H1 (cell line): ENCODE measurements around the gene TLR9. TPM values are rescaled to one million over a fixed set of nuclear protein-coding genes. Genes with fewer than 3 reads are reported as not detected.

Experiments
- CTCF ChIA-PET: fragments of 300-600 bp; sonication (Branson Sonifier 250); formaldehyde crosslinking; loops from one replicate; lab custom pipeline; 2021; ENCODE audit not compliant: partially characterized antibody; lab: Charles Lee
- POLR2A ChIA-PET: fragments of 300-600 bp; sonication (Branson Sonifier 250); formaldehyde crosslinking; loops from one replicate; lab custom pipeline; 2021; ENCODE audit warnings: inconsistent platforms; ENCODE audit not compliant: partially characterized antibody; lab: Charles Lee
- DNase-seq, 2 experiments: peaks; one replicate each; pipeline versions ENCODE4 v3.0.0 to v3.0.0-alpha.2; 2010 to 2022; ENCODE audit warnings: low spot score in 2 of 2, low read depth in 1 of 2, mixed read lengths in 1 of 2
- FAIRE-seq: peaks from 2 replicates; lab custom pipeline; 2011; peaks lifted over from hg19 to GRCh38; lab: Jason Lieb, UNC
- H2AFZ ChIP-seq: 2 replicates; pipeline ENCODE4 v1.8.1; 2012; ENCODE audit warnings: low read length, inconsistent platforms
- H2AK5ac ChIP-seq: 2 replicates; pipeline ENCODE4 v1.6.1; 2013; ENCODE audit warnings: low read depth, low read length
- H2BK120ac ChIP-seq: replicated peaks from 2 replicates; pipeline ENCODE3; 2013; ENCODE audit warnings: low read depth, low read length, inconsistent platforms
- H2BK12ac ChIP-seq: 2 replicates; pipeline ENCODE4 v1.6.1; 2013; ENCODE audit warnings: low read depth, low read length
- H2BK15ac ChIP-seq: 2 replicates; pipeline ENCODE4 v1.6.1; 2013; ENCODE audit warnings: low read length
- H2BK20ac ChIP-seq: 2 replicates; pipeline ENCODE4 v1.6.1; 2013; ENCODE audit warnings: low read length
- H2BK5ac ChIP-seq: 2 replicates; pipeline ENCODE4 v1.6.1; 2013; ENCODE audit warnings: low read depth, low read length
- H3K14ac ChIP-seq: 2 replicates; pipeline ENCODE4 v1.6.1; 2013; ENCODE audit warnings: inconsistent platforms; ENCODE audit not compliant: insufficient read length
- H3K18ac ChIP-seq: 2 replicates; pipeline ENCODE4 v1.6.1; 2013; ENCODE audit warnings: low read length; ENCODE audit errors: extremely low read depth
- H3K23ac ChIP-seq: 2 replicates; pipeline ENCODE4 v1.6.1; 2013; ENCODE audit warnings: inconsistent platforms; ENCODE audit not compliant: insufficient read length
- H3K23me2 ChIP-seq: 2 replicates; pipeline ENCODE4 v1.6.1; 2013; ENCODE audit warnings: low read depth, low read length
- H3K27ac ChIP-seq: 2 replicates; pipeline ENCODE4 v1.6.1; 2011; ENCODE audit warnings: low read depth, low read length, inconsistent platforms
- H3K27me3 ChIP-seq, 4 experiments: replicated peaks in 1 of 4; 1 replicate in 1 of 4; 2 replicates in 3 of 4; pipeline versions ENCODE4 v1.6.1 to v1.8.1; 2011 to 2013; ENCODE audit warnings: low read length in 3 of 4, mild to moderate bottlenecking in 3 of 4, inconsistent platforms in 2 of 4, mixed read lengths in 2 of 4, moderate library complexity in 1 of 4; ENCODE audit not compliant: control insufficient read depth in 3 of 4, insufficient read depth in 3 of 4; ENCODE audit errors: extremely low read depth in 1 of 4
- H3K36me3 ChIP-seq, 4 experiments: 2 replicates each; pipeline versions ENCODE4 v1.6.1 to v1.8.1; 2011 to 2013; ENCODE audit warnings: mild to moderate bottlenecking in 4 of 4, low read length in 3 of 4, moderate library complexity in 2 of 4, control low read depth in 1 of 4, inconsistent platforms in 1 of 4; ENCODE audit not compliant: insufficient read depth in 4 of 4, control insufficient read depth in 2 of 4
- H3K4ac ChIP-seq: replicated peaks from 2 replicates; pipeline ENCODE3; 2013; ENCODE audit warnings: low read length, low read depth, mixed read lengths, inconsistent platforms; ENCODE audit not compliant: insufficient read length
- H3K4me1 ChIP-seq, 4 experiments: replicated peaks in 1 of 4; 1 replicate in 1 of 4; 2 replicates in 3 of 4; pipeline versions ENCODE4 v1.6.1 to v1.8.1; 2011 to 2013; ENCODE audit warnings: low read length in 3 of 4, inconsistent platforms in 2 of 4, mixed read lengths in 1 of 4; ENCODE audit not compliant: insufficient read depth in 4 of 4, control insufficient read depth in 3 of 4
- H3K4me2 ChIP-seq, 2 experiments: 2 replicates each; pipeline versions ENCODE4 v1.6.1 to v1.8.1; 2011 to 2013; ENCODE audit warnings: low read depth in 2 of 2, low read length in 2 of 2, control low read depth in 1 of 2, inconsistent platforms in 1 of 2, mild to moderate bottlenecking in 1 of 2; ENCODE audit not compliant: insufficient read depth in 1 of 2
- H3K4me3 ChIP-seq, 4 experiments: fragments of 200-600, 300-600 bp in 1 of 4; sonication (generic), shearing (Covaris generic), sonication (Bioruptor Twin) in 1 of 4; 2 replicates each; pipeline versions ENCODE4 v1.5.1 to v1.8.1; 2011 to 2016; ENCODE audit warnings: low read length in 4 of 4, low read depth in 3 of 4, control low read depth in 2 of 4, inconsistent platforms in 2 of 4, mild to moderate bottlenecking in 2 of 4, mixed read lengths in 1 of 4, moderate library complexity in 1 of 4; ENCODE audit not compliant: insufficient read depth in 2 of 4; ENCODE audit errors: extremely low read depth in 1 of 4
- H3K56ac ChIP-seq: replicated peaks from 2 replicates; pipeline ENCODE3; 2013; ENCODE audit warnings: low read depth, mild to moderate bottlenecking, mixed read lengths, low read length, inconsistent platforms; ENCODE audit not compliant: insufficient read length
- H3K79me1 ChIP-seq: 2 replicates; pipeline ENCODE4 v1.6.1; 2013; ENCODE audit warnings: low read depth, low read length, control low read depth
- H3K79me2 ChIP-seq, 2 experiments: 2 replicates each; pipeline versions ENCODE4 v1.6.1 to v1.8.1; 2012 to 2013; ENCODE audit warnings: low read length in 2 of 2, mild to moderate bottlenecking in 2 of 2, inconsistent platforms in 1 of 2; ENCODE audit not compliant: insufficient read depth in 2 of 2, control insufficient read depth in 1 of 2
- H3K9ac ChIP-seq, 4 experiments: replicated peaks in 1 of 4; 1 replicate in 1 of 4; 2 replicates in 3 of 4; pipeline versions ENCODE4 v1.6.1 to v1.8.1; 2011 to 2013; ENCODE audit warnings: low read depth in 3 of 4, low read length in 3 of 4, control low read depth in 2 of 4, mild to moderate bottlenecking in 2 of 4, moderate library complexity in 2 of 4, inconsistent platforms in 1 of 4; ENCODE audit errors: extremely low read depth in 1 of 4
- H3K9me3 ChIP-seq, 2 experiments: 2 replicates each; pipeline versions ENCODE4 v1.6.1 to v1.8.1; 2012 to 2013; ENCODE audit warnings: mild to moderate bottlenecking in 2 of 2, moderate library complexity in 2 of 2, control low read depth in 1 of 2, inconsistent platforms in 1 of 2, low read depth in 1 of 2, low read length in 1 of 2, mixed read lengths in 1 of 2; ENCODE audit not compliant: insufficient read depth in 2 of 2
- H4K20me1 ChIP-seq, 2 experiments: replicated peaks in 1 of 2; 2 replicates each; pipeline versions ENCODE3 to v1.8.1; 2011 to 2013; ENCODE audit warnings: inconsistent platforms in 2 of 2, low read length in 2 of 2, mild to moderate bottlenecking in 1 of 2; ENCODE audit not compliant: insufficient read depth in 2 of 2, control insufficient read depth in 1 of 2
- H4K5ac ChIP-seq: 2 replicates; pipeline ENCODE4 v1.6.1; 2013; ENCODE audit warnings: low read length, low read depth, mixed read lengths, inconsistent platforms; ENCODE audit not compliant: insufficient read length
- H4K8ac ChIP-seq: 2 replicates; pipeline ENCODE4 v1.8.0; 2013; ENCODE audit warnings: mild to moderate bottlenecking, moderate library complexity, low read length, inconsistent platforms; ENCODE audit not compliant: insufficient read depth; ENCODE audit errors: extremely low read depth
- H4K91ac ChIP-seq: replicated peaks from 2 replicates; pipeline ENCODE3; 2013; ENCODE audit warnings: low read length, mixed read lengths, inconsistent platforms; ENCODE audit not compliant: insufficient read length
- WGBS, 2 experiments: shearing (Covaris generic) in 1 of 2; methylation state at CpG; one replicate each; pipeline versions ENCODE4 v1.1.6 to v1.1.7; 2013 to 2015; ENCODE audit warnings: low lambda C conversion rate in 2 of 2, mixed read lengths in 2 of 2, inconsistent platforms in 1 of 2, low coverage in 1 of 2, missing lambda C conversion rate in 1 of 2; ENCODE audit not compliant: insufficient replicate concordance in 2 of 2, insufficient coverage in 1 of 2, insufficient read length in 1 of 2; ENCODE audit errors: extremely low coverage in 1 of 2, missing lambda C conversion rate in 1 of 2; 5-methylcytosine and 5-hydroxymethylcytosine counted together
- polyA plus RNA-seq, 7 experiments: library from polyadenylated mRNA; depleted of rRNA in 3 of 7; stranded (reverse) in 5 of 7; unstranded in 2 of 7; fragments of >200 nt in 5 of 7; fragments of 200-250 nt in 2 of 7; gene quantifications; 1 replicate in 5 of 7; 2 replicates in 1 of 7; 4 replicates in 1 of 7; pipeline versions ENCODE4 v1.2.1 to v1.2.3, GENCODE V29; 2011 to 2013; ENCODE audit warnings: missing spikeins in 2 of 7, mixed read lengths in 2 of 7
- total RNA-seq: library from RNA; stranded (reverse); fragmentation: NEBNext Ultra II Directional; extraction: Animal tissue kit (Norgen Biotek cat#: 25700); gene quantifications from 2 replicates; pipeline ENCODE4 v1.2.1, GENCODE V29; 2021
- TF ChIP-seq, protein P1 (sequence below), 3 experiments: IDR thresholded peaks; 1 replicate in 2 of 3; 2 replicates in 1 of 3; pipeline versions ENCODE4 v1.5.1 to v1.6.1; 2011; ENCODE audit warnings: low read length in 3 of 3, mild to moderate bottlenecking in 3 of 3, inconsistent platforms in 2 of 3, low read depth in 1 of 3, moderate library complexity in 1 of 3; ENCODE audit not compliant: insufficient read depth in 1 of 3; ENCODE audit errors: control extremely low read depth in 1 of 3

Gene TLR9
- total and polyA plus RNA-seq, 2 of the 8 experiments (the other 6 are each of a cell fraction or from before 2014, with no cell fraction given) = 0.05 TPM; not detected in 1

DNA sequence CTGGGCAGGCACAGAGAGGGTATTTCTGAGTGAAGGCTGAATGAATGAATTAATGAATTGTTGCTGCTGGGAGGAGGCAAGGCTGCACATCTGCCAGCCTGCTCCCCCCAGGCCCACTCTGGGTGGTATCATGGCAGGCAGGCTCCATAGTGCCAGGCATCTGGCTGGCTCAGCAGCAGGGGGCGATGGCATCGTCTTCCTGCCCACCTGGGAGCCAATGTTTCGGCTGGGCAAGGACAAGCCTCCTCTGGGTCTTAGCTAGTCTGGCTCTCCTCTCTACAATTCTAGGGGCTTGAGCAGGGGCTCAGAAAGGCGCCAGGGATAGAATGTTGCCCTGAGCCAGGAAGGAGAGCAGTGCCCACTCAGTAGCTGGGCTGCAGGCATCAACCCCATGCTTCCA is 1.7 kb upstream of the TLR9 start:
- H3K23ac ChIP-seq = no peak overlapping the region
- H3K14ac ChIP-seq = no peak overlapping the region
- POLR2A ChIA-PET = interaction anchor here (0.5 to 1.6 kb wide), 4 partner anchors 11 to 232 kb away, joined by 3 to 4 read pairs (median 4); no protein-coding TSS in a partner anchor
- no peaks in the 10 kb centered on the region for H3K23me2 ChIP-seq
- H3K9me3 ChIP-seq = no peaks in the 10 kb centered on the region
- FAIRE-seq (no peak), DNase-seq (no peak)
- H4K20me1 ChIP-seq = peaks cover 6 to 10% of the 10 kb centered on the region in 2 experiments
- H4K91ac ChIP-seq = no peak overlapping the region
- peaks cover 0 to 4% (median 2%) of the 10 kb centered on the region in 4 experiments; a peak in 5 of 7 replicates for H3K4me1 ChIP-seq
- no peak overlapping the region for H4K8ac ChIP-seq
- no peaks in the 10 kb centered on the region for H3K27me3 ChIP-seq
- no peak overlapping the region for H3K18ac ChIP-seq
- H4K5ac ChIP-seq = no peak overlapping the region
- CTCF ChIA-PET = interaction anchor here (0.6 to 20.4 kb wide), 9 partner anchors 8 to 201 kb away, joined by 3 to 336 read pairs (median 3); partner anchors contain the start of gene TWF2
- no peak overlapping the region for H3K56ac ChIP-seq
- no peak overlapping the region for H3K27ac ChIP-seq
- no peak overlapping the region for H2BK120ac ChIP-seq
- H2AK5ac ChIP-seq = no peak overlapping the region
- H3K4me3 ChIP-seq = no peak overlapping the region
- H2BK5ac ChIP-seq = no peak overlapping the region
- H2BK20ac ChIP-seq = no peak overlapping the region
- peaks cover 5 to 17% (median 11%) of the 10 kb centered on the region in 4 experiments; a peak in 5 of 8 replicates for H3K36me3 ChIP-seq
- H3K9ac ChIP-seq = no peak overlapping the region
- H3K4me2 ChIP-seq = no peak overlapping the region
- H2BK15ac ChIP-seq = no peak overlapping the region
- H3K79me1 ChIP-seq = no peaks in the 10 kb centered on the region; the same call in 1 of the 2 replicates
- WGBS, 2 experiments = 87% methylated on average over 4 of the region's 4 CpGs; no CpG with 5 or more reads in 1 of the 2 experiments
- H3K4ac ChIP-seq = no peak overlapping the region
- H2AFZ ChIP-seq = no peak overlapping the region
- no peak overlapping the region for H2BK12ac ChIP-seq
- H3K79me2 ChIP-seq = no peaks in the 10 kb centered on the region
- TF ChIP-seq, protein P1, sequence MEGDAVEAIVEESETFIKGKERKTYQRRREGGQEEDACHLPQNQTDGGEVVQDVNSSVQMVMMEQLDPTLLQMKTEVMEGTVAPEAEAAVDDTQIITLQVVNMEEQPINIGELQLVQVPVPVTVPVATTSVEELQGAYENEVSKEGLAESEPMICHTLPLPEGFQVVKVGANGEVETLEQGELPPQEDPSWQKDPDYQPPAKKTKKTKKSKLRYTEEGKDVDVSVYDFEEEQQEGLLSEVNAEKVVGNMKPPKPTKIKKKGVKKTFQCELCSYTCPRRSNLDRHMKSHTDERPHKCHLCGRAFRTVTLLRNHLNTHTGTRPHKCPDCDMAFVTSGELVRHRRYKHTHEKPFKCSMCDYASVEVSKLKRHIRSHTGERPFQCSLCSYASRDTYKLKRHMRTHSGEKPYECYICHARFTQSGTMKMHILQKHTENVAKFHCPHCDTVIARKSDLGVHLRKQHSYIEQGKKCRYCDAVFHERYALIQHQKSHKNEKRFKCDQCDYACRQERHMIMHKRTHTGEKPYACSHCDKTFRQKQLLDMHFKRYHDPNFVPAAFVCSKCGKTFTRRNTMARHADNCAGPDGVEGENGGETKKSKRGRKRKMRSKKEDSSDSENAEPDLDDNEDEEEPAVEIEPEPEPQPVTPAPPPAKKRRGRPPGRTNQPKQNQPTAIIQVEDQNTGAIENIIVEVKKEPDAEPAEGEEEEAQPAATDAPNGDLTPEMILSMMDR (IDR thresholded peaks at IDR 0.05; ENCODE audit: control extremely low read depth in 1 of 3, insufficient read depth in 1 of 3, low read depth in 1 of 3, low read length in 3 of 3) = peak in 1 of 3 experiments; percentile 24; a peak in 1 of 4 replicates
